Stimulated activated CD4-positive, alpha-beta T cell treated with anti-CD3 and anti-CD28 coated beads, Interleukin-4, amount 100 ng/mL, for 48 hours (primary cell): Measurements from ENCODE around the gene XKRX.

Source experiments
- DNase-seq, 2 donors: peaks; one replicate each; pipeline ENCODE4 v3.0.0-alpha.2; 2020; ENCODE audit warnings: low read depth in 2 of 2

Gene XKRX

DNA sequence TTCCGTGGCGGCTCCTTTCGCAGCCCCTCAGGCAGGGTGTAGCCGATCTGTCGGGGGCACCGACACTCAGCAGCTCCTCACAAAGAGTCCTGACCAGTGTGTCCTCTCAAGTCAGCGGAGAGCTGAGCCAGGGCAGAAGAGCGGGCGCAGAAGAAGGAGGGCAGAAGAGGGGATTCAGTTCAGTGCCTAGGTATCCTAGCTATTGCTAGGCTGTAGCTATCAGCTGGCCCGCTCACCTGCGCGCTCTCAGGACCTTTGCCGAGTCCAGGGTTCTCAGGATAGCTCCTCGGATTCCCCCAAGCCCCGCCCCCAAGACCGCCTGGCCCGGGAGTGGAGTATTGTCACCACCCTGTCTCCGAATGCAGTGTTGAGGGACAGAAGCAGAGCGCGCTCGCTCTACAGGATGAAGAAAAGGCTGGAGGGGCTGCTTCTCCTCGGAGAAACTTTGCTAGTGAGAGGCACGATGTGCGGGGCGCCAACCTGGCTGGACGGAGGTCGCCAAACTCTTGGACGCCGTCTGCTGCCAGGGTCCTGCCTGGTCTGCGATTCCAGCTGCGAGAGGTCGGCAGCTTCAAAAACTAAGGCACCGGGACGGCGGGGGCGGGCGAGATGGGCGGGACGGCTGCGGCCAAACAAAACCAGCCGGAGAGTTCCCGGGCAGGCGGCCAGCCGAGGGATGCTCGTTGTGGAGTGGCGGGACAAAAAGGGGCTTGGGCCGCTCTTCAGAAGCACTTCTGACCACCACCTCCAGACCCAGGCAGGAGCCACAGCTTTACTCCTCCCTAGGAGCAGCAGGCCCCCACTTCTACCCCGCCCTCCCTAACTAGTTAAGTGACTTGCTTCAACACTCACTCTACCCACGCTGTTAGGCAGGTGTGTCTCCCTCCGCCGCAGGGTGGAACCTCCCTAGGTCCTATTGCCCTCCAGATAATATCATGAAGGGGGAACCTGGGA, at the start of gene XKRX:
XKRX (minus strand) TSS at position 258 of the 954 bp plus-strand sequence. CDS start 613 bp downstream, outside the sequence.
- peak in 1 of 2 donors; percentile 19 for DNase-seq

DNA sequence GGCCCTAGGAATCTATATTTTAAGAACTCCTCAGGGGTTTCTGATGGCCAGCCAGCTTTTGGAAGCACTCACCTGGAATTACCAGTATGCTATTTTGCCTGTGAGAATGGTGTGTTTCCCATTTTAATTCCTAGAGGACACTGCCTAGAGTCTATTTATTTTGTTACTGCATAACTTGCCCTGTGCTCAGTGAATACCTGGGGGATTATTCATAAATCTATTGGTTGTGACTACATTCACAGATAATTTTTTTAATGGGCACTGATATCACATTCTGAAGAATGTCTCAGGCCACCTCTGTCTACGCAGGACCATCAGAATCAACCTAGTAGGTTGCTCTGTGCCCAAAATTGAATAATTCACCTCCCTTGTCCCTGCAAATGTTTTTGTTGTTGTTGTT, 47.5 kb upstream of the XKRX start:
- DNase-seq = no peak

DNA sequence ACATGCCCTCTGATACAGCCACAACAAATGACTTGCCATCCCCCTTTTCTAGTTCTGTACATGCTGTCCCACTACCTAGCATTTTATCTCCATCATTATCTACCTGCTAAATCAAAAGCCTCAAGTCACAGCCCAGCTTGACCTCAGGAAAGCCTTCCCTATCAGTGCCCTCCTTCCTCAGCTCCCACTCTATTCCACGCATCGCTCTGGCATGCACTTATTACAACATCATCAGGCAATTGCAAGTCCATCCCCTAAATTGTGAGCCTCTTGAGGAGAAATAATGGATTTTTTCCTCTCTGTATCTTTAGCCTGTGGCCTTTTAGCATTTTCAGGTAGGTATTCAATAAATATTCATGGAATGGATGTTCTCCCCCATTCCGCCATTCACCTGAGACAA, 46.5 kb upstream of the XKRX start:
- DNase-seq = no peak

DNA sequence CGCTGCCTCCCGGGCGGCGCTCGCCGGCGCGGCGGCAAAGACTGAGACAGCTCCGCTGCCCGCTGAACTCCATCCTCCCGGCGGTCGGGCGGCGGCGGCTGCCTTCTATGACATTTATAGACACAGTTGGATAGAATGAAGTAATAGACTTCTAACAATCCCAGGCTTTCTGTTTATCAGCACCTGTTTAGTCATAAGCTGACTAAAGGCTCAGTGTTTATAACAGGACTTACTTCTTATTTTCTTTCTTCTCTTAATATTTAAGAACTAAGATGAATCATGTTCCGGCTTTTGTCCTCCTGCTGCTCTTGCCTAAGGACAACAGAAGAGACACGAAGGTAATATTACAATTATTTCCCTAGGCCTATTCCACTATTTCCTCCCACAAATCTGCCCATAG, 44.7 kb upstream of the XKRX start:
- DNase-seq = no peak

DNA sequence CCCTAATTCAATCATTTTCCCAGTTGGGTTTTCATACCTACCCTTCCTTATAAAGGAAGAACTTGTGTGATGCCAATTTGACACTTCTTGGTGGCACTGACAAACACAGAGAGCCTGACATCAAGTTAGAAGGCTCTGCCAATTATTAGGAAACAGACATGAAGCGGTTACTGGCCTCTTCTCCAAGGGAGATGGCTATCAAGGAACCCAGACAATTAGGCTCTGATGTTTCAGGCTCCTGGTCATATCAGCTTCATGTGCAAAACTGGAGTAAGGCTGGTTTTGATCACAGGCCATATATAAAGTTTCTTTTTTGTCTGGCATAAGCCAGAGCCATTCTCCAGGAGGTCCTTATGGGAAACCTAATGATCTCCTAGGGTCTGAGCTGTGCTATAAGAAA, 41.2 kb upstream of the XKRX start:
- no peak for DNase-seq

DNA sequence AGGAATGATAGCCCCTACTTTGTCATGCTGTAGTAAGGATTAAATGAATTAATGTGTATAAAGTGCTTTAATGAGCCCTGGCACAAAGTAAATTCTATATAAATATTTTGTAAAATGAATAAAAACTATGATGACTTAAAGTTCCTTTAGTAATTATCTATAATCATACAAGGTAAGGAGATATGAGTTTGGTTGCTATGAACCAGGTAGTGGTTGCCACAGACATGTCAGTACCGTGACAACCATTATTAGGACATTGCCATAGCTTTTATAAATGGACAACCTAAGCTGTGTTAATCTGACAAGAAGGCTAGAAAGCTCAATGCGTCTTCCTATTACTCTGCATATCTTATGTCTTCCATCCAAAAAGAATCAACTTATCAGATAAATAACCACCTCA, 40.7 kb upstream of the XKRX start, which contains the start of gene ARL13A:
ARL13A (plus strand) TSS at position 301 of the 400 bp plus-strand sequence. CDS start 3,982 bp downstream, outside the sequence.
- DNase-seq = no peak

DNA sequence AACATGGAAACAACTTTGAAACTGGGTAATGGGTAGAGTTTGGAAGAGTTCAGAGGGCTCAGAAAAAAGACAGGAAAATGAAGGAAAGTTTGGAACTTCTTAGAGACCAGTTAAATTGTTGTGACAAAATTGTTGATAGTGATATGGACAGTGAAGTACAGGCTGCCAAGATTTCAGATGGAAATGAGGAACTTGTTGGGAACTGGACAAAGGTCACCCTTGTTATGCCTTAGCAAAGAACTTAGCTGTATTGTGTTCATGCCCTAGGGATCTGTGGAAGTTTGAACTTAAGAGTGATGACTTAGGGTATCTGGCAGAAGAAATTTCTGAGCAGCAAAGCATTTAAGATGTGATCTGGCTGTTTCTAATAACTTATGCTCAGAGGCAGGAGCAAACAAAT, 35.6 kb upstream of the XKRX start:
- DNase-seq = no peak

DNA sequence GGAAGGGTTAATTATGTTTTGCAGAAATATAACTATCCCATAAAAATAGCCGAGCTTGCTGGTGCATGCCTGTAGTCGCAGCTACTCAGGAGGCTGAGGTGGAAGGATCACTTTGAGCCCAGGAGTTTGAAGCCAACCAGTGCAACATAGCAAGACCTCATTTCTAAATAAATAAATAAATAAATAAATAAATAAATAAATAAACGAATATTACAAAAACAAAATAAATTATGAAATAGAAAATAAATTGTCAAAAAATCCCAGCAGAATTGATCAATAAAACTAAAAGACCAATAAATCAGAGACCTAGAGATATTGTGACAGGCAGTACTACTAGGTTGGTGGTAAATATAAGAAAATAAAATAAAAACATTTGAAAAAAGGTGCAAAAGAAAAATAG, 34.1 kb upstream of the XKRX start:
- DNase-seq = no peak

DNA sequence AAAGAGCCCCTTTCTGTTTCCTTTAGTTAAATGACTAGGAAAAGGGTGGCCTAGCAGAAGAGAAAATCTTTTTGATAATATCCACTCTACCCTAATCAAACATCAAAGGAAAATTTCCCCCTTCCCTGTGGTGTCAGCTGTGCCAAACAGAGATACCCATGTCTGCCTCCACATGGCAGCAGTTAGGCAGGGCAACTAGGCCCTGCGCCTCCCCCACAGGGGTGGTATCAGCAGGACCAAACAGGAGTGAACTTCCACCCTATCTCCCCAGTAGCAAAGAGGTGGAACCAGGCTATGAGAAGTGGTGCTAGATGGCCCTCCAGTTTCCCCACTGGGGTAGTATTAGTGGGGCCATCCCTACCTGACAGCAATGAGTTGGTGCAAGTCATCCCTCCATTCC, 19.8 kb upstream of the XKRX start:
- no peak for DNase-seq

DNA sequence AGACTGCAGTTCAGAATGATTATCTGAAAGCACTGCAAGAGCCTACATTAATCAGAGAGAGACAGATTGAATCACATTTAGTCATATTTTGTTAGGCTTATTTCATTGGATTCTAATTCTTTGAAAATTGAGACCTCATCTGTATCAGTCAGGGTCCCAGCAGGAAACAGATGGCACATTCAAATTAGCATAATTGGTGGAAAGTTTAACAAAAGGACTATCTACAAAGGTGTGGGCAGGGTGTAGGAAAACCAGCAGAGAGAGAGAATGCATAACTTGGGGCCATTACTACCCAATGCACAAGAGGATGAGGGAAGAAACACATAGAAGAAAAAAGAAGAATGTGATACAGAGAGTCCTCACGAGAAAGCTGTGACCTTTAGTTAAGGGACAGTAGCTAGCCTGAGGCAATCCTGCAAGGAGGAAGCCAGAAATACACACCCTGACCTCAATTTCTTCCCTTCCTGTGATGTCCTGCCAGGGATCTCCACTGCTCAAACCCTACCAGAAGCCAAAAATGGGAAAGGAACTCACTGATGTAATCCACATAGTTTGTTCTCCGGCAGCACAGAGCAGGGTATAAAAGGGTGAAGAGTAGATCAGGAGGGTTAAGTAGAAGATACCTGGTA, 17.7 kb upstream of the XKRX start:
- DNase-seq = no peak

DNA sequence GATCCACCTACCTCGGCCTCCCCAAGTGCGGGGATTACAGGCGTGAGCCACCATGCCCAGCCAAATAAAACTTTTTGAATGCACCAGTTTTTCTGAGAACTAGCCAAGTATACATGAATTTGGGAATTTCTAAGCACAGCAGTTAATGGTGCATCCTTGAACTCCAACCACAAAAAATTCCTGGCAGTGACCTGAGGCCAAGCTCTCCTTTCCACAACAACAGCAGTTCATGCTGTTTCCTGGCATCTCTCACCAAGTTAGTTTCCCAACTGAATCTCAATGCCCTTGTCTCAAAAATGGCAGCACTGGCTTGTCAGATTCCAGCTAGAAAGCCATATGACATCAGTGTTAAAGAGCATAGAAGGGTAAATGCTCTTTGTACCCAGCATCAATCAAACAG, 15.9 kb upstream of the XKRX start:
- no peak for DNase-seq

DNA sequence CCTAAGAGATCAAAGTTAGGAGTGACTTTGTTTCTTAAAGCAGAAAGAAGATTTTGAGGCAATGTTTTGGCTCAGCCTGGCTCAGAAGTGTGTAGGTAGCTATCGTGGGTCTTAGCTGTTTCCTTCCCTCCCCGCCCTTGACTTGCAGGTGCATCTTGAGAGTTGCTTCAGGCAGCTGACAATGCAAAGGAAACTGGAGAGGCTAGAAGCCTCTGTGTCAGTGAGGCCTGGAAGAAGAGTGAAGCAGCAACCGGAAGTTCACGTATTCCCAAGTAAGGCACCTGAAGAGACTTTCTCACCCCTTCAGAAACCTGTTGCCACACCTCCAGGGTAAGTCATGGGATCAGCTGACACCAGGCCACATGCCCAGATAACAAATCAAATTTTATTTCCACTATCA, 10.6 kb upstream of the XKRX start:
- DNase-seq = no peak

DNA sequence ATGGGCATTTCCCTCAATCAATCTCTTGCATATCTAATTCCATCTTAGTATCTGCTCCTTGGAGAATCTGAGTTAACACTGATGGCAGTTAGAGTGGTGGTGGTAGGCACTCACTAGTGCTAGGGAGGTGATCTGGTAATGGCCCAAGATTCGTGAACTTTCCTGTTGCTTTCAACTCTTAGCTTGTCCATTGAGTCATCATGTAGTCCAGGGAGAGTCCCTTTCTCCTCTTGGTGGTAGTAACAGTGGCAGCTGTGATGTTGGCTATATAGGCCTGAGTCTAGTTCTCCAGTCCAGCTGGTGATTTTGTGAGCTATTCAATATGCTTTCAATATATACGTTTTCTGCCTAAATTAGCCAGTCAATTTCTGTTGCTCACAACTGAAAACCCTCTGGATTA, 7.0 kb upstream of the XKRX start:
- DNase-seq = no peak

DNA sequence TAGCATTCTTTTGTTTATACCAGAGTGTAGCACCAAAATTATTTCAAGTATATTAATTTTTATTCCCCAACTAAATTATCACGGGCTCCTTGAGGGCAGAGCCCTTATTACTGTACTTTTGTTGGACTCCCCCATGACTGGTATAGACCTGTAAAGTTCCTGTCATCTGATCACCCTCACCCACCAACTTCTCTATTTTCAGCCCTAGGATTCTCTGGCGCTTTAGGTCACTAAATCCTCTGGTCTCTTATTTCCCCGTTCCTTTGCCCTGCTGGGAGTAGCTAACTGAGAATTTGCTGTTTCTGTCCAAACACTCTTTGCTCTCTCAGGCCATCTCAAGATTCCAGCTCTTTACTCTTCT, 3.2 kb upstream of the XKRX start:
- no peak for DNase-seq

DNA sequence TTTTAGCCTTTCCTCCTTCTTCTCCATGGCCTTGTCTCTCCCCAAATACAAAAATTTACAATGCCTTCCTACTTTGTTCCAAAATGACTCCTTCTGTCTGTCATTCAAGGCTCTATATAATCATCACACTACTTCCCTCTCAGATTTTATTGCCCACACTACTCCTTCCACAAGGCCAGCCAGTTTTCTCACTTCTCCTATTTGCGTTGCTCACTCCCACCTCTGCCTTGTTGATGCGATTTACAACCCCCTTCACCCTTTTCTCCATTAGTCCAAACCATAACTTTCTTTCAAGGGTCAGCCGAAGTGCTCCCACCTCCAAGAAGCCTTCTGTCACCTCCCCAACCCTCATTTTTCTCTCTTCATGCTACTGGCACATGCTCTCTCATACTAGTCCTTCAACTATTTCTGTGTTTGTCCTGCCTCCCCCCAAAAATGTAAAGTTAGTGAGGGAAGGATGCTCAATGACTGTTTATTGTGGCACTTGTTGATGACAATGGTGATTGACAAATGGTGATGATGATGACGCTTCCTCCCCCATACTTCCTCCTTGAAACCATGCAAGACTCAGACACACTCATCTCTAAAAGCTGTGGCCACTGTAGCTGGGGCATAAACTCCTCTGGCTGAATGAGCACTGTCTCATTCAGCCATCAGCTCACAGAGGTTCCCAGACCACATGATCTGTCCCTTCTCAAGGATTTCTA, 2.7 kb upstream of the XKRX start:
- no peak for DNase-seq

DNA sequence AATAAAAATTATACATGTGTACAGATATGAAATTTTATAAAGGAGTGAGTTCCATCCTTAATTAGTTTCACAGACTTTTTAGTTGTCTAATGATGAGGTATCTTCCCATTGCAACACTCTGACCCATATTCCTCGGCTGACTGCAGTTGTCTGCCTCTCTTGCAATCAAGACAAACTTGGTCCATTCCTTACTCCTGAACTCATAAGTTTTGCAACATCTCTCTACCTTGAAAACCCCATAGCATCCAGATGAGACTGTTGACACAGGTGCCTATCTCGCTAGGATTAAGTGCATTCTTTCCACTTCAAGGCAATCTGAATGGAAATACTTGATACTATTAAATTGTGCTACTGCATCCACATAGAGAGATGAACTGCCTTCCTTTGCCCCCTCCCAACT, 2.3 kb downstream of the XKRX start:
- no peak for DNase-seq

DNA sequence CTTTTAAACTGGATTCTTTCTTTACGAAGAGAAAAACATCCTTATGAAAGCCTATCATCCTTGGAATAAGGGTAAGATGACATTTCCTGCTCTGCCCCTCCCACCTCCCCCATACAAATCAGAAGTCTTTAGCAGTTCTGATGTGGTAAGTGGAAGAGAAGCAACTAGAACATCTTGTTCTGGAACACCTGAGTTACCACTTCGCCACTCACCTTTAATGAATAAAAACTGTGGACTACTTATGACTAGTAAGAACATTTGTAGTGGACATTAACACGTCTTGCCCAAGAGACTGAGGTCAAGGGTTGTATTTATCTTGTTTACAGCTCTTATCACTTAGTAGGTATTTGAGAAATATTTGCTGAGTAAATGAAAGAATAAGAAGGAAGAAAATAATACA, 4.3 kb downstream of the XKRX start:
- DNase-seq = no peak

DNA sequence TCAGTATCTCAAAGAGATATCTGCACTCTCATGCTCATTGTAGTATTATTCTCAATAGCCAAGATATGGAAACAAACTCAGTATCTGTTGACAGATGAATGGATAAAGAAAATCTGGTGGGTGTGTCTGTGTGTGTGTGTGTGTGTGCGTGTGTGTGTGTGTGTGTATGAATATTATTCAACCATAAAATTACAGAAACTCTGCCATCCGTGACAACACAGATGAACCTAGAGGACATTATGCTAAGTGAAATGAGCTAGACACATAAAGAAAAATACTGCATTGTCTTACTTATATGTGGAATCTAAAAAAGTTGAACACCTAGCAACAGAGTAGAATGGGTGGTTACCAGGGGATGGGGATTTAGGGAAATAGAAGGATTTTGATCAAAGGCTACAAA, 13.2 kb downstream of the XKRX start:
- DNase-seq = no peak

DNA sequence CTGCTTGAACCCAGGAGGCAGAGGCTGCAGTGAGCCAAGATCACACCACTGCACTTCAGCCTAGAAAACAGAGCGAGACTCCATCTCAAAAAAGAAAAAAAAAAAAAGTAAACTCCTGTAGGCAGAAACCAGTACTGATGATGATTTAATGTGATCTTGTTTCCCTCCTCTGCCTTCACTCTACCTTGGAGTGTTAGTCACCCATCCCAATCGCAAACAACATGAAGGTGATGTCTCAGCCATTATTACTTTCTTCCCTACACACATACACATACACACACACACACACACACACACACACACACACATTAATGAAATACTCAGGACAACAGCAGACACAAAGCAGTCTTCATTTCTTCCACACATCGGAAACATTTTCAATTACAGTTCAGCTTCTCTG, 15.6 kb downstream of the XKRX start:
- DNase-seq = no peak

DNA sequence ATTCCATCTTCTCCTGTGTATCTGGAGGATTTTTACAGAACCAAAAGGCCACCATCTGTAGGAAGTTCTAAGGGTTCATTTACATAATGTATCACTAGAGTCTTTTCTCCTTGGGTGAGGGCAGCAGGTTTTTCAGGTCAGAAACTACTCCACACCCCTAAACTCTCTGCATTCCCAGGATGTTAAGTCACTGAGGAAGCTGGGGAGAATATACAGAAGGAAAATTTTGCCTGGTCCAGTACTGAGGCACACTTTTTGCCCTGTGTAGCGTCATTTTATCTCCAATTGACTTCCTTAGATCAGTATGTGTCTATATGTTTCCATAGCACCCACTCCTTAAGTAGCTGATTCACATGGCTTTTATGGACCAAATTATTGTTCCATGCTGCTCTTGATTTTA, 17.0 kb downstream of the XKRX start:
- DNase-seq = no peak

DNA sequence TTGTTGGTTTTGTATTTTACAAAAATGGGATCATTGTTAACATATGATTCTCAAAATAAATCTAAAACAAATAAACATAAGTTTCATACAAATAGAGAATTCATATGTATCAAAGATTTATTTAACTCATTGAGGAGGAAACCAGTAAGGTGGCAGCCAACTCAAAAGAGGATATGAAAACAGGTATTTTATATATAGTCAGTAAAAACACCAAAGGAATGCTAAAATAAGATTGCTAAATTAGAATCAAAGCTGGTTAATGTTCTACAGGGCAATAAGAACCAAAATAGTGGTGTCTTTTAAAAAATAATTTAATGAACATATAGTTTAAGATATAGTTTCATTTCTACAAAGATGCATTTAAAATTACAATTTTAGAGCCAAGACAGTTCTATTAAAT, 23.1 kb downstream of the XKRX start:
- DNase-seq = no peak

DNA sequence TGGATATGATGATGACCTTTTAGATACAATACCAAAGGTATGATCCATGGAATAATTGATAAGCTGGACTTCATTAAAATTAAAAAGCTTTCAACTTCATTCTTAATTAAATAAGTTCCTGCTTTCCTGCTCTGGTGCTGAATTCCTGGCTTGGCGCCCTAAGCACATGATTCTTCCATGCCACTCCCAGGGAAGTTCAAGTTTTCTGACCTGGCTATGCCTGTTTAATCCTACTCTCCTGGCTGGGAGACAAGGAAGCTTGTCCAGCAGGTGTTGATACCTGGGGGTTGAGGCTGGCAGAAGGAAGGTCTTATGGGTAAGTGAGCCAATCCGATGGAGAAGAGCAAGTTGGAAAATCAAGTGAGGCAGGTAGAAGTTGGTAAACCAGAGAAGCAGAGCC, 24.3 kb downstream of the XKRX start:
- DNase-seq = no peak
